ENCODE measurements around the gene MARS1. TPM values are rescaled to one million over a fixed set of nuclear protein-coding genes. Genes with fewer than 3 reads are reported as not detected.
"Not testable (repeated sequence)": the region's sequence is repeated elsewhere in the genome, so short reads cannot be mapped to it uniquely, and the experiment has no call there.

Gene MARS1
- total RNA-seq (100 to 1,000 TPM; 113 to 168 TPM), polyA plus RNA-seq (ENCODE audit: insufficient read length in 6 of 6) (100 to 1,000 TPM in 3 of 6 donors, 10 to 100 TPM in 3; 92.5 to 153 (median 103) TPM)
- long read RNA-seq, donor 1, transcript MARS-201 (21 exons, 2,905 nt): major isoform, 7 of 45 reads
- long read RNA-seq, donor 1, partial matches to known transcripts: 36 of 45 reads
- long read RNA-seq, donor 1, other reads (novel, unspliced or antisense): 0 of 45 reads
- long read RNA-seq, donor 2, partial matches to known transcripts: 7 of 14 reads
- long read RNA-seq, donor 2, other reads (novel, unspliced or antisense): 0 of 14 reads
- long read RNA-seq, donor 3, transcript MARS-201 (21 exons, 2,905 nt): major isoform, 7 of 10 reads
- long read RNA-seq, donor 3, partial matches to known transcripts: 0 of 10 reads
- long read RNA-seq, donor 3, other reads (novel, unspliced or antisense): 0 of 10 reads
- long read RNA-seq, donor 4, transcript MARS-201 (21 exons, 2,905 nt): major isoform, 10 of 14 reads
- long read RNA-seq, donor 4, partial matches to known transcripts: 2 of 14 reads
- long read RNA-seq, donor 4, other reads (novel, unspliced or antisense): 2 of 14 reads
- long read RNA-seq, donor 5, partial matches to known transcripts: 0 of 3 reads
- long read RNA-seq, donor 5, other reads (novel, unspliced or antisense): 0 of 3 reads
- long read RNA-seq, donor 6, partial matches to known transcripts: 24 of 31 reads
- long read RNA-seq, donor 6, other reads (novel, unspliced or antisense): 0 of 31 reads
- long read RNA-seq, donor 7, partial matches to known transcripts: 20 of 25 reads
- long read RNA-seq, donor 7, other reads (novel, unspliced or antisense): 0 of 25 reads
- long read RNA-seq, donor 8, transcript MARS-201 (21 exons, 2,905 nt): major isoform, 6 of 41 reads
- long read RNA-seq, donor 8, partial matches to known transcripts: 26 of 41 reads
- long read RNA-seq, donor 8, other reads (novel, unspliced or antisense): 8 of 41 reads
- long read RNA-seq, donor 9: 0 reads
- long read RNA-seq, donor 10, transcript MARS-201 (21 exons, 2,905 nt): major isoform, 27 of 37 reads
- long read RNA-seq, donor 10, partial matches to known transcripts: 5 of 37 reads
- long read RNA-seq, donor 10, other reads (novel, unspliced or antisense): 5 of 37 reads
- long read RNA-seq, donor 11, transcript MARS-201 (21 exons, 2,905 nt): major isoform, 6 of 66 reads
- long read RNA-seq, donor 11, partial matches to known transcripts: 51 of 66 reads
- long read RNA-seq, donor 11, other reads (novel, unspliced or antisense): 0 of 66 reads
- long read RNA-seq, donor 12, transcript MARS-201 (21 exons, 2,905 nt): major isoform, 5 of 6 reads
- long read RNA-seq, donor 12, partial matches to known transcripts: 0 of 6 reads
- long read RNA-seq, donor 12, other reads (novel, unspliced or antisense): 0 of 6 reads

GRCh38 chr12:57487597-57488401 lies at the start of gene MARS1:
Gene MARS1 (plus strand): TSS chr12:57488068. CDS start chr12:57488091, 23 bp downstream.
- TF ChIP-seq, protein P1, sequence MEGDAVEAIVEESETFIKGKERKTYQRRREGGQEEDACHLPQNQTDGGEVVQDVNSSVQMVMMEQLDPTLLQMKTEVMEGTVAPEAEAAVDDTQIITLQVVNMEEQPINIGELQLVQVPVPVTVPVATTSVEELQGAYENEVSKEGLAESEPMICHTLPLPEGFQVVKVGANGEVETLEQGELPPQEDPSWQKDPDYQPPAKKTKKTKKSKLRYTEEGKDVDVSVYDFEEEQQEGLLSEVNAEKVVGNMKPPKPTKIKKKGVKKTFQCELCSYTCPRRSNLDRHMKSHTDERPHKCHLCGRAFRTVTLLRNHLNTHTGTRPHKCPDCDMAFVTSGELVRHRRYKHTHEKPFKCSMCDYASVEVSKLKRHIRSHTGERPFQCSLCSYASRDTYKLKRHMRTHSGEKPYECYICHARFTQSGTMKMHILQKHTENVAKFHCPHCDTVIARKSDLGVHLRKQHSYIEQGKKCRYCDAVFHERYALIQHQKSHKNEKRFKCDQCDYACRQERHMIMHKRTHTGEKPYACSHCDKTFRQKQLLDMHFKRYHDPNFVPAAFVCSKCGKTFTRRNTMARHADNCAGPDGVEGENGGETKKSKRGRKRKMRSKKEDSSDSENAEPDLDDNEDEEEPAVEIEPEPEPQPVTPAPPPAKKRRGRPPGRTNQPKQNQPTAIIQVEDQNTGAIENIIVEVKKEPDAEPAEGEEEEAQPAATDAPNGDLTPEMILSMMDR (IDR thresholded peaks at IDR 0.05): no peak

GRCh38 chr12:57438400-57438799 lies 49.5 kb upstream of the MARS1 start:
- peaks cover 0 to 7% of the 10 kb centered on the region in 2 donors for H3K9me3 ChIP-seq
- no peak for DNase-seq
- intact Hi-C loops (cut with DNase I): no loop called here
- H3K4me3 ChIP-seq: no peak overlapping the region
- H3K27ac ChIP-seq: no peak overlapping the region
- H3K27me3 ChIP-seq: no peaks in the 10 kb centered on the region
- TF ChIP-seq, protein P1 (IDR thresholded peaks at IDR 0.05): no peak
- ATAC-seq: no peak
- H3K4me1 ChIP-seq: no peaks in the 10 kb centered on the region
- no peaks in the 10 kb centered on the region for H3K36me3 ChIP-seq

More at GRCh38 chr12:57487597-57488401, at the start of gene MARS1:
- Histone ChIP-seq H3K4me1 (peaks cover 0 to 21% of the 10 kb centered on the region in 2 donors), H3K4me3 (peak within 1 kb of the TSS; percentile 65 to 96), H3K9me3 (no peaks in the 10 kb centered on the region), H3K36me3 (peaks cover 0 to 37% of the 10 kb centered on the region in 2 donors), H3K27me3 (no peaks in the 10 kb centered on the region), H3K27ac (peak within 1 kb of the TSS; percentile 3 to 80)
- intact Hi-C loops (cut with DNase I): no loop called here
- peak; percentile 92 to 97 (median 96) for DNase-seq
- peak; percentile 99 for ATAC-seq

- intact Hi-C loops (cut with DNase I): no loop called here
- ATAC-seq: no peak
- Histone ChIP-seq H3K27ac (no peak overlapping the region), H3K27me3 (no peaks in the 10 kb centered on the region), H3K9me3 (peaks cover 0 to 7% of the 10 kb centered on the region in 2 donors), H3K4me3 (no peak overlapping the region), H3K36me3 (no peaks in the 10 kb centered on the region), H3K4me1 (no peaks in the 10 kb centered on the region)
- TF ChIP-seq, protein P1 (IDR thresholded peaks at IDR 0.05): no peak
- DNase-seq: no peak
Observed at GRCh38 chr12:57439762-57440266, 48.1 kb upstream of the MARS1 start.

DNA sequence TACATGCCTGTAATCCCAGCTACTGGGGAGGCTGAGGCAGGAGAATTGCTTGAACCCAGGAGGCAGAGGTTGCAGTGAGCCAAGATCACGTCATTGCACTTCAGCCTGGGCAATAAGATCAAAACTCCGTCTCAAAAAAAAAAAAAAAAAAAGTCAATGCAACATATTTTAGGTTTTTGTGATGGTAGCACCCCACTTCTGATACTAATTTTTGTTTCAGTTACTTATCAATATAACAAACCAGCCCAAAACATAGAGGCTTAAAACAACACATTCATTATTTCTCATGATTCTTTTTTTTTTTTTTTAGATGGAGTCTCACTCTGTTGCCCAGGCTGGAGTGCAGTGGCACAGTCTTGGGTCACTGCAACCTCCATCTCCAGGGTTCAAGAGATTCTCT lies 46.5 kb upstream of the MARS1 start:
- H3K9me3 ChIP-seq; H3K36me3 ChIP-seq; DNase-seq; ATAC-seq; H3K27ac ChIP-seq; intact Hi-C loops (cut with DNase I); H3K27me3 ChIP-seq; H3K4me3 ChIP-seq; H3K4me1 ChIP-seq: not testable (repeated sequence)

Measured in left lung (tissue), 14 donors.